HCT116 (cell line): ENCODE measurements around the gene RYR2. TPM values are rescaled to one million over a fixed set of nuclear protein-coding genes. Genes with fewer than 3 reads are reported as not detected.

ENCODE experiments used
- ATAC-seq: fragments of 200-7000 bp; cut with Tn5 transposase; 2 replicates; pipeline ENCODE4 v1.9.1; 2020; ENCODE audit warnings: mild to moderate bottlenecking, moderate library complexity
- BruUV-seq: library from RNA; stranded (reverse); fragments of 400-500 nt; replicated peaks from 2 replicates; lab custom pipeline; 2021; lab: Mats Ljungman, UMichigan
- CTCF ChIA-PET: fragments of 300-600 bp; sonication (Branson Sonifier 250); formaldehyde crosslinking; loops from one replicate; lab custom pipeline; 2021; ENCODE audit warnings: antibody characterized with exemption; lab: Charles Lee
- POLR2A ChIA-PET: fragments of 300-600, 350-600 bp; sonication (Branson Sonifier 250); formaldehyde crosslinking; loops from one replicate; lab custom pipeline; 2021; ENCODE audit warnings: antibody characterized with exemption; lab: Charles Lee
- RAD21 ChIA-PET, 2 experiments: fragments of 300-600 bp; sonication (Branson Sonifier 250); formaldehyde crosslinking; loops; one replicate each; lab custom pipeline; 2023; ENCODE audit warnings: low total read pairs in 2 of 2; ENCODE audit not compliant: uncharacterized antibody in 2 of 2, unreplicated experiment in 2 of 2, low non-redundant PET in 1 of 2; lab: Charles Lee
- DNase-seq: peaks from one replicate; pipeline ENCODE4 v3.0.0-alpha.2; 2010; ENCODE audit warnings: low read depth, low spot score
- H2AFZ ChIP-seq: fragments of 200-600 bp; shearing (Covaris generic), sonication (generic); 2 replicates; pipeline ENCODE4 v1.6.1; 2017; ENCODE audit warnings: low read depth, mixed run types, mixed read lengths, antibody characterized with exemption, low read length; ENCODE audit not compliant: poor library complexity, severe bottlenecking
- H3K27ac ChIP-seq: 2 replicates; pipeline ENCODE4 v1.5.1; 2012; ENCODE audit warnings: low read depth, low read length
- H3K27me3 ChIP-seq: fragments of 200-600 bp; sonication (generic); 2 replicates; pipeline ENCODE4 v1.6.1; 2016; ENCODE audit warnings: mixed run types, low read length, mixed read lengths; ENCODE audit not compliant: insufficient read depth
- H3K36me3 ChIP-seq, 2 experiments: fragments of 200-500 bp in 1 of 2; fragments of 200-600 bp in 1 of 2; sonication (Bioruptor generic) in 1 of 2; sonication (generic) in 1 of 2; 2 replicates each; pipeline versions ENCODE4 v1.5.1 to v1.6.1; 2014 to 2016; ENCODE audit warnings: low read length in 2 of 2, inconsistent platforms in 1 of 2, mixed read lengths in 1 of 2, mixed run types in 1 of 2; ENCODE audit not compliant: insufficient read depth in 2 of 2, control insufficient read depth in 1 of 2
- H3K4me1 ChIP-seq, 2 experiments: fragments of 200-600 bp in 1 of 2; sonication (generic) in 1 of 2; 2 replicates each; pipeline versions ENCODE4 v1.5.1 to v1.6.1; 2012 to 2017; ENCODE audit warnings: low read length in 2 of 2, inconsistent platforms in 1 of 2, mild to moderate bottlenecking in 1 of 2, mixed read lengths in 1 of 2, mixed run types in 1 of 2, moderate library complexity in 1 of 2; ENCODE audit not compliant: insufficient read depth in 2 of 2, control insufficient read depth in 1 of 2
- H3K4me2 ChIP-seq: fragments of 200-600 bp; sonication (generic); 2 replicates; pipeline ENCODE4 v1.6.1; 2017; ENCODE audit warnings: mixed run types, low read length, mixed read lengths
- H3K4me3 ChIP-seq, 2 experiments: fragments of 200-600 bp in 1 of 2; sonication (generic) in 1 of 2; replicated peaks in 1 of 2; 2 replicates each; pipeline ENCODE4 v1.5.1; 2011 to 2016; ENCODE audit warnings: low read length in 2 of 2, control low read depth in 1 of 2, low read depth in 1 of 2, mild to moderate bottlenecking in 1 of 2, mixed read lengths in 1 of 2, mixed run types in 1 of 2
- H3K79me2 ChIP-seq: fragments of 200-600 bp; sonication (generic); 2 replicates; pipeline ENCODE4 v1.6.1; 2017; ENCODE audit warnings: mild to moderate bottlenecking, mixed run types, low read length, moderate library complexity, mixed read lengths; ENCODE audit not compliant: insufficient read depth
- H3K9ac ChIP-seq: fragments of 200-600 bp; sonication (generic); 2 replicates; pipeline ENCODE4 v1.6.1; 2016; ENCODE audit warnings: low read length, mixed read lengths
- H3K9me2 ChIP-seq: fragments of 200-600 bp; sonication (generic), shearing (Covaris generic); 2 replicates; pipeline ENCODE4 v1.6.1; 2017; ENCODE audit warnings: mixed run types, mild to moderate bottlenecking, moderate library complexity; ENCODE audit not compliant: insufficient read depth
- H3K9me3 ChIP-seq, 2 experiments: fragments of 200-500 bp in 1 of 2; fragments of 200-600 bp in 1 of 2; sonication (Bioruptor generic) in 1 of 2; sonication (generic) in 1 of 2; 2 replicates each; pipeline ENCODE4 v1.6.1; 2014 to 2017; ENCODE audit warnings: low read length in 2 of 2, mixed read lengths in 2 of 2, inconsistent platforms in 1 of 2, low read depth in 1 of 2, mild to moderate bottlenecking in 1 of 2, mixed run types in 1 of 2, moderate library complexity in 1 of 2; ENCODE audit not compliant: control insufficient read depth in 1 of 2, insufficient read depth in 1 of 2
- H4K20me1 ChIP-seq: fragments of 200-600 bp; sonication (generic), shearing (Covaris generic); 2 replicates; pipeline ENCODE4 v1.6.1; 2017; ENCODE audit warnings: mixed run types, mild to moderate bottlenecking, moderate library complexity; ENCODE audit not compliant: insufficient read depth
- ATF3 ChIP-seq: IDR thresholded peaks from 2 replicates; pipeline ENCODE4 v1.6.1; 2012
- CBX3 ChIP-seq: IDR thresholded peaks from 2 replicates; pipeline ENCODE4 v1.6.1; 2012; ENCODE audit warnings: low read depth
- CEBPB ChIP-seq: IDR thresholded peaks from 2 replicates; pipeline ENCODE4 v1.6.1; 2012; ENCODE audit warnings: low read depth
- CTCF ChIP-seq, 3 experiments: fragments of 200-600 bp in 1 of 3; sonication (generic) in 1 of 3; IDR thresholded peaks in 2 of 3; conservative IDR thresholded peaks in 1 of 3; 2 replicates each; pipeline ENCODE4 v1.5.1; 2012 to 2017; ENCODE audit warnings: low read depth in 2 of 3, low read length in 2 of 3, antibody characterized with exemption in 1 of 3, borderline replicate concordance in 1 of 3, control low read depth in 1 of 3, mild to moderate bottlenecking in 1 of 3, mixed read lengths in 1 of 3, mixed run types in 1 of 3, moderate library complexity in 1 of 3; ENCODE audit not compliant: insufficient read depth in 1 of 3
- EZH2phosphoT487 ChIP-seq: fragments of 200-600 bp; IDR thresholded peaks from 2 replicates; pipeline ENCODE4 v1.6.1; 2018; ENCODE audit warnings: antibody characterized with exemption, borderline replicate concordance
- JUND ChIP-seq: IDR thresholded peaks from 2 replicates; pipeline ENCODE4 v1.6.1; 2012
- MAX ChIP-seq: IDR thresholded peaks from 2 replicates; pipeline ENCODE4 v1.6.1; 2012
- POLR2A ChIP-seq: IDR thresholded peaks from 2 replicates; pipeline ENCODE4 v1.7.0; 2011; ENCODE audit warnings: borderline replicate concordance; ENCODE audit not compliant: insufficient read depth, insufficient read length; ENCODE audit errors: extremely low read depth
- POLR2AphosphoS5 ChIP-seq: IDR thresholded peaks from 2 replicates; pipeline ENCODE4 v1.6.1; 2011; ENCODE audit warnings: mild to moderate bottlenecking, low read depth, low read length, moderate library complexity
- RAD21 ChIP-seq: IDR thresholded peaks from 2 replicates; pipeline ENCODE4 v1.6.1; 2012; ENCODE audit warnings: low read depth, mild to moderate bottlenecking
- SIN3A ChIP-seq: IDR thresholded peaks from 2 replicates; pipeline ENCODE4 v1.6.1; 2012; ENCODE audit warnings: low read depth
- SP1 ChIP-seq: IDR thresholded peaks from 2 replicates; pipeline ENCODE4 v1.6.1; 2012; ENCODE audit warnings: low read depth
- SRF ChIP-seq: IDR thresholded peaks from 2 replicates; pipeline ENCODE4 v1.6.1; 2012; ENCODE audit warnings: low read depth
- intact Hi-C: fragments of 100-400 bp; cut with micrococcal nuclease; formaldehyde crosslinking; loops from 2 replicates; pipeline ENCODE4 v1.10.0; 2022
- total RNA-seq: library from RNA; stranded (reverse); gene quantifications from one replicate; pipeline ENCODE4 v1.2.1, GENCODE V29; 2021; ENCODE audit not compliant: unreplicated experiment

RYR2 gene
- total RNA-seq, 1 experiment from 2014 or later, result 0.02 TPM

- TF ChIP-seq SP1 (no peak), JUND (no peak), CTCF (IDR thresholded peaks at IDR 0.05 in 2 of 3, conservative IDR thresholded peaks at IDR 0.05 in 1 of 3; ENCODE audit: borderline replicate concordance in 1 of 3, insufficient read depth in 1 of 3, low read depth in 2 of 3, low read length in 2 of 3) (no peak), MAX (no peak), POLR2AphosphoS5 (no peak), POLR2A (no peak), RAD21 (no peak), SIN3A (no peak), SRF (no peak)
- TF ChIP-seq, all 23 proteins: peak for 0
- H3K27ac ChIP-seq, result no peak overlapping the region
- BruUV-seq, result no TSS peak
- H3K79me2 ChIP-seq, result no peaks in the 10 kb centered on the region
- no peaks in the 10 kb centered on the region for H3K9me3 ChIP-seq
- no peaks in the 10 kb centered on the region for H3K36me3 ChIP-seq
- DNase-seq (no peak), ATAC-seq (no peak)
- no peak overlapping the region for H2AFZ ChIP-seq
- H3K27me3 ChIP-seq, result no peaks in the 10 kb centered on the region; the same call in 1 of the 2 replicates
- H4K20me1 ChIP-seq, result no peaks in the 10 kb centered on the region
- no peak overlapping the region for H3K9ac ChIP-seq
- H3K9me2 ChIP-seq, result no peaks in the 10 kb centered on the region
- CTCF ChIA-PET, result no interaction called here
- H3K4me3 ChIP-seq, result no peak overlapping the region
- H3K4me2 ChIP-seq, result no peak overlapping the region
- POLR2A ChIA-PET, result no interaction called here
- RAD21 ChIA-PET, result no interaction called here
- intact Hi-C loops, result no loop called here
- H3K4me1 ChIP-seq, result no peaks in the 10 kb centered on the region
Measured at GRCh38 chr1:237031480-237031879, 10.5 kb upstream of the RYR2 start.

GRCh38 chr1:237032029-237032428 is 10.0 kb upstream of the RYR2 start:
- no TSS peak for BruUV-seq
- H2AFZ ChIP-seq, result no peak overlapping the region
- no peaks in the 10 kb centered on the region for H4K20me1 ChIP-seq
- no peaks in the 10 kb centered on the region for H3K9me2 ChIP-seq
- ChIA-PET CTCF (no interaction called here), POLR2A (no interaction called here), RAD21 (no interaction called here)
- no peak overlapping the region for H3K9ac ChIP-seq
- no peak for DNase-seq
- no peak for ATAC-seq
- H3K27ac ChIP-seq, result no peak overlapping the region
- intact Hi-C loops, result no loop called here
- no peaks in the 10 kb centered on the region; the same call in 1 of the 2 replicates for H3K27me3 ChIP-seq
- H3K4me2 ChIP-seq, result no peak overlapping the region
- no peaks in the 10 kb centered on the region for H3K9me3 ChIP-seq
- H3K4me1 ChIP-seq, result no peaks in the 10 kb centered on the region
- TF ChIP-seq EZH2phosphoT487, result no peak
- TF ChIP-seq CBX3, result no peak
- TF ChIP-seq ATF3, result no peak
- no peak for TF ChIP-seq RAD21
- no peak for TF ChIP-seq SP1
- TF ChIP-seq CEBPB, result no peak
- TF ChIP-seq, all 23 proteins: peak for 0
- no peak overlapping the region for H3K4me3 ChIP-seq
- H3K36me3 ChIP-seq, result no peaks in the 10 kb centered on the region
- no peaks in the 10 kb centered on the region for H3K79me2 ChIP-seq
